COLO829 (cell line): Measurements from ENCODE around the gene VPS9D1.
"Not testable (repeated sequence)": the region's sequence is repeated elsewhere in the genome, so short reads cannot be mapped to it uniquely, and the experiment has no call there.

ENCODE experiments used
- DNase-seq: peaks from one replicate; pipeline ENCODE4 v3.0.0; 2012; ENCODE audit warnings: low spot score

The VPS9D1 gene

DNA sequence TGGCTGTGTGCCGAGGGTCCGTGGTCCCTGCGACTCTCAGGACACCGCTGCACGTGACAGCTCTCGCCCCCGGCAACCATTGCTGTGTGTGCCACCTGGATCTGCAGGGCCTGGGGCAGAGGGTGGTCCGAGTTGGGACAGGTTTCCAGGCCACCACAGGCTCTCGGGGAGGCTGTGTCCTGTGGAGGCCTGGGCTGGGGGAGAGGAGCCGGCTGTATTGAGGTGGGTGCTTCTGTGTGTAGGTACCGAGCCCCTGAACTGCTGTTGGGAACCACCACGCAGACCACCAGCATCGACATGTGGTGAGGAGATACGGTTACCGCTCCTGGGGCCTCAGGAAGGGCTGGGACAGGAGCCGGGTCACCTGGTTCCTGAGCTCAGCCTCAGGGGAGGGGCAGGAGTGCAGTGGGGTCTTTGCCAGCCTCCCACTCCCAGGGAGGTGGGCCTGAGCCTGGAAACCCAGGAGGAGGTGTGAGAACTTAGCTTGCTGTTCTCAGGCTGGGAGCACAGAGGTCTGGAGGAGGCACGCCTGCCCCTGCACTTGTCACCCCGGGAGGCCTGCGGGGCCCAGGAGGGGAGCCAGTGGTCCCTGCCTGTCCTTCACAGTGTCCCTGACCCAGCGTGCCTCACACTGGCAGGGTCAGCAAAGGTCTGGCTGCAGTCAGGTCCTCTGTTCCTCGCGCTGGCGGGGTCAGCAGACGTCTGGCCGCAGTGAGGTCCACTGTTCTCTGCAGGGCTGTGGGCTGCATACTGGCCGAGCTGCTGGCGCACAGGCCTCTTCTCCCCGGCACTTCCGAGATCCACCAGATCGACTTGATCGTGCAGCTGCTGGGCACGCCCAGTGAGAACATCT lies 26.5 kb downstream of the VPS9D1 start:
- DNase-seq: no peak

DNA sequence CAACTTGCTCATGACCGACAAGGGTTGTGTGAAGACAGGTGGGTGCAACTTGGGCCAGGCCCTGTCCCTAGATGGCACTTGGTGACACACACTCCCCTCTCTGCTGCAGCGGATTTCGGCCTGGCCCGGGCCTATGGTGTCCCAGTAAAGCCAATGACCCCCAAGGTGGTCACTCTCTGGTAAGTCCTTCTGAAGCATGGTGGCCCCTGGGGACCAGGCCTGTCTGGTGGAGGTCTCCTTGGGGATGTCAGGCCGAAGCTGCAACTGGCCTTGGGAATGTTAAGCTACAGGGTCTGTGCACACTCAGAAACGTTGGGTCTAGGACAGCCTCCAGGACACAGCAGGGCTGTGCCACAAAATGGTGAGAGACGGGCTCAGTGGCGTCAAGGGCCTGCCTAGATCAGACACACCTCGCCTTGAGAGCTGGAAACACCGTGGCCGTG lies 27.4 kb downstream of the VPS9D1 start:
- no peak for DNase-seq

- no peak for DNase-seq
These were observed 28.6 kb downstream of the VPS9D1 start for GRCh38 chr16:89691986-89692569.

DNA sequence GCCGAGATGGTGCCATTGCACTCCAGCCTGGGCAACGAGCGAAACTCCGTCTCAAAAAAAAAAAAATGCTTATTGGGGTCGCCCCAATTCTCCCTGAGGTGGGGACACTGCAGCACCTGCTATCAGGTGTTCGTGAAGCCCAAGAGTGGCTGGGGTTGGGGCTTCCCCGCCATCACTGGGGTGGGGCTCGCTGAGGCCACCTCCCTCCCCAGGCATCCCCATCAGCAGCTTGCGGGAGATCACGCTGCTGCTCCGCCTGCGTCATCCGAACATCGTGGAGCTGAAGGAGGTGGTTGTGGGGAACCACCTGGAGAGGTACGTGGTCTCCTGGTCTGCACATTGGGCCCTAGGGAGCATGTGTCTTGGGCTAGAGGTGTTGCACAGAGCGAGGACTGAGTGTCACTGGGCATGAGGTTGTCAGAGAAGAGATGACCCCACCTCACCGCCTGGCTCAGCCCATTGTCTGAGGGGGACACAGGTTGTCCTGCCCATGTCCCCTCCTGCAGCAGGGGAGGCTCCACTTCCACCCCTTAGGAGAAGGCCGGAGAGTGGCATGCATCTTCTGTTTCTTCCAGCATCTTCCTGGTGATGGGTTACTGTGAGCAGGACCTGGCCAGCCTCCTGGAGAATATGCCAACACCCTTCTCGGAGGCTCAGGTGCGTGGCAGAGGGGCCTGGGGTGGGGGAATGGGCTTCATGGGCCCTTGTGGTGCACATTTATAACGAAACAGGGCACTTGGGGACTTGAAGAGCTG lies 29.3 kb downstream of the VPS9D1 start:
- DNase-seq: no peak

DNA sequence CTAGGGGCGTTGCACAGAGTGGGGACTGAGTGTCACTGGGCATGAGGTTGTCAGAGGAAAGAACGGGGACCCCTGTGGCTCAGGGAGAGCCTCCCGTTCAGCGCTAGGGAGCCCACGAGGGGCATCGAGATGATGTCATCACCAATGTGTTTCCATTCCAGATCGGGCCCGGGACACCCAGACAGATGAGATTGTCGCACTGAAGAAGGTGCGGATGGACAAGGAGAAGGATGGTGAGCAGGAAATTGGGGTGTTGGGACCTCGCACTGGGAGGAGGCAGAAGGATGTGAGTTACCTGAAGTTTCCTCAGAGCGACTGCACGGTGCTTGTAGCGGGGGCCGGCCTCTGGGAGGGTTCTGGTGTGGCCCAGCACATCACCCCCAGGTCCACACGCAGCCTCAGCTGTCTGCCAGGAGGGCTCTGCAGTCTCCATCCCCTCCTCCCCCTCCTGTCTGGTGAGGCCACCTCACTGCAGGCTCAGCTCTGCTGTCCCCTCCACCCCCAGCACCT lies 30.3 kb downstream of the VPS9D1 start:
- no peak for DNase-seq

DNA sequence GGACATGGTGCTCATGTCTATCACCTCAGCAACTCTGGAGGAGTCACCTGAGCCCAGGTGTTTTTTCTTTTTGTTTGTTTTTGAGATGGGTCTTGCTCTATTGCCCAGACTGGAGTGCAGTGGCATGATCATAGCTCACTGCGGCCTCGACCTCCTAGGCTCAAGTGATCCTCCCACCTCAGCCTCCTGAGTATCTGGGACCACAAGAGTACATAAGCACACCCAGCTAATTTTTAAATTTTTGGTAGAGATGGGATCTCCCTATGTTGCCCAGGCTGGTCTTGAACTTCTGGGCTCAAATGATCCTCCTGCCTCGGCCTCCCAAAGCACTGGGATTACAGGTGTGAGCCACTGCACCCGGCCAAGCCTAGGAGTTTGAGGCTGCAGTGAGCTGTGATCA lies 31.1 kb downstream of the VPS9D1 start:
- not testable (repeated sequence) for DNase-seq

- DNase-seq: no peak
These were observed 31.6 kb downstream of the VPS9D1 start for GRCh38 chr16:89689142-89689541.

- no peak for DNase-seq
These were observed 32.3 kb downstream of the VPS9D1 start for GRCh38 chr16:89688395-89688794.

- DNase-seq: no peak
These were observed 33.4 kb downstream of the VPS9D1 start for GRCh38 chr16:89687092-89687940.

DNA sequence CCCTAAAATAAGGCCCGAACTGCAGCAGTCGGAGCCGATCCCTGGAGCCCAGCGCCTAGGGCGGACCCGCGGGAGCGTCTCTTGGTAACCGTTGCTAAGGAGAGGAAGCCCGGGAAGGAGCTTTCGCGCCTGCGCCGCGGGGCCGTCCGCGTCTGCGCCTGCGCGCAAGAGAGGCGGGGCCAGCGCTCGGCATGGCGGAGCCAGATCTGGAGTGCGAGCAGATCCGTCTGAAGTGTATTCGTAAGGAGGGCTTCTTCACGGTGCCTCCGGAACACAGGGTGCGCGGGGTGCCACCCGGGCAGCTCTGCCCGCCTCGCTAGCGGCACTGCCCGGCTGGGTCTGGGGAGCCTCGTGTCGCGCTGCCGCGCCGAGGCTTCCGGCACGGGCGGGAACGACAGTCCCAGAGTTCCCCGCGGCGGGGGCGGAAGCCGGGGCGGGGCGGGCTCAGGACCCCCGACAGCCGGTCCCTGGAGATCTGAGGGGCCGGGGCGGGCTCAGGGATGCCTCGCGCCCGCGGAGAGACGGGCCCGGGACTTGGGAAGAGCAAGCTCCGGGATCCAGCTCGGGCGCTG lies 34.1 kb downstream of the VPS9D1 start, which contains the start of gene CDK10:
TSS of gene CDK10 (plus strand) at position 170 of the 572 bp plus-strand sequence. CDS start at position 192, 22 bp downstream.
- peak; percentile 89 for DNase-seq

DNA sequence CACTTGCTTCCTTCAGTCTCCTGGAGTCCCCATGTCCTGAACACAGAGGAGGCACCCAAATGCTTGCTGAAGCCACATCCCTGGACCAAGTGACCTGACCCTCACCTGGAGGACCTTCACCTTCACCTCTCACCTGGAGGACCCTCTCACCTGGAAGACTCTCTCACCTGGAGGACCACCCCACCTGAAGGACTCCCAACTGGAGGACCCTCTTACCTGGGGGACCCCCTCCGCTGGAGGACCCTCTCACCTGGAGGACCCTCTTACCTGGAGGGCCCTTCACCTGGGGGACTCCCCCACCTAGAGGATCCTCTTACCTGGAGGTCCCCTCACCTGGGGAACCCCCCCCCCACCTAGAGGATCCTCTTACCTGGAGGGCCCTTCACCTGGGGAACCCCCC lies 34.8 kb downstream of the VPS9D1 start:
- no peak for DNase-seq

GRCh38 chr16:89678258-89678657 lies 42.4 kb downstream of the VPS9D1 start:
- no peak for DNase-seq

DNA sequence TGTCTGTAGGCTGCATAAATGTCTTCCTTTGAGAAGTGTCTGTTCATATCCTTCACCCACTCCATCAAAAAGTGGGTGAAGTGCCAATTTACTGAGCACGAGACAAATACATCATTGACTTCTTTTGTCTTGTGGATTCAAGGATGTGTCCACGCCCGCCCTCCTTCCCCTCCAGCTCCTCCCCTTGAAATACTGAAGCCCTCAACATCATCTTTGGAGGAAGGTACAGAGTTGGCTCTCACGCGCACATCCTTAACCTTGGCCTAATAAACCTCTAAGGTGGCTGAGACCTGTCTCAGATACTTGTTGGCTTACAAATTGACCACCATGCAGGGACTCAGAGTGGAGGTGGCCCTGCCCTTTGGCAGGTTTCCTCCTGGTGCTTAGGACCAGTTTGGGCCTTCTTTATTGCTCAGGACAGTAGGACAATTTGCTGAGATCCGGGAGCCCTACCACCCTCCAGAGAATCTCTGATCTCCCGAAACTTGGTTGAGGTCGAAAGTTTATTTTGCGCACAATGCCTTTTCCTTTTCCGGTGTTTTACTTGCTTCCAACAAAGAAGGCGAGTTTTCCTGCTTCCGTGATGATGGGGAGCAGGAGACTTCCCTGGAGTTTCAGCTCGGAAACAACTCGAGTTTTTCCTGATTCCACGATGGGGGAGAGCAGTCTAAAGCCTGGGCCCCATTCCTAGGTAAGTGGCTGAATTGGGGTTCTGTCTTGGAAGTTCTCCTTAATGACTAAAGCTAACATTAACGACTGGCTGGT lies 48.3 kb downstream of the VPS9D1 start:
- DNase-seq: no peak

GRCh38 chr16:89671565-89671964 lies 49.1 kb downstream of the VPS9D1 start:
- not testable (repeated sequence) for DNase-seq

DNA sequence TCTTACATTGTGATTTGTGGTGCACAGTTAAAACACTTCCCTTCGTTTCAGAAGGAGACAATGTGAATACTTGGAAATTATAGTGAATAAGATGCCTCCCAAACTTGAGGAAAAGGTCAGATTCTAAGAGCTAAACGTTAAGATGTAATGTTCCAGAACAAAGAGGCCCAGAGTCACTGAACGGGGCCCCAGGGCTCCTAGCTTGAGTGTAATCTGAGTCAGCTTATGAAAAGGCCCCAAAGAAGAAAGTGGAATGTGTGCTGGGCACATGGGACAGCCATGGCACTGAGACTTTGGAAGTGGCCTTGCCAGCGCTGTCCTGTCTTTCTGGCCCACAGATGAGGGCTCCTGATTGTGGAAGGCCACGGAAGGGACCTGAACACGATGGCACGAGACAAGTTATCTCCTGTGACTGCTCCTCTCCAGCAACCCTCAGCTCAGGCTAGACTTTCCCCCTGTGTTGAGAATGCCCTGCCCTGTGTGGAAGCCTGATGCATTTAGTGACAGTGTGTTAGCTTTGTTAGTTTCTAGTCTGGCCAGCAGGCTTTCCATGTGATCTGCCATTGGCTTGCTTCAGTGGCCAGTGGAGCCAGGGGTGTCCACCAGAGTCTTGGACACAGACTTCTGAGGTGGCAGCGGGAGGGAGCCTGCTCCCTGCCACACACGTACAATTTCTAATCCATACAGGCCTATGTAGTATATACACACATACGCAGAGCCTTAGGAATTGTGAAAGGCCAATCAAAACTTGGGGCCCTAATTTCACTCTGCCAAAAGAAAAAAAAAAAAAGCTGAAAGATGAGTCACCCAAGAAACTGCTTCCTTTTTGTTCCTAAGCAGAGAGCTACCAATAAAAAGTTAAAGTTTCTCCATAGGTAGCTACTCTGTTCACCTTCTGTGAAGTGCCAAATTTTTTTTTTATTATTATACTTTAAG lies 49.9 kb downstream of the VPS9D1 start:
- DNase-seq: no peak

GRCh38 chr16:89669755-89670154 lies 50.9 kb downstream of the VPS9D1 start:
- no peak for DNase-seq

DNA sequence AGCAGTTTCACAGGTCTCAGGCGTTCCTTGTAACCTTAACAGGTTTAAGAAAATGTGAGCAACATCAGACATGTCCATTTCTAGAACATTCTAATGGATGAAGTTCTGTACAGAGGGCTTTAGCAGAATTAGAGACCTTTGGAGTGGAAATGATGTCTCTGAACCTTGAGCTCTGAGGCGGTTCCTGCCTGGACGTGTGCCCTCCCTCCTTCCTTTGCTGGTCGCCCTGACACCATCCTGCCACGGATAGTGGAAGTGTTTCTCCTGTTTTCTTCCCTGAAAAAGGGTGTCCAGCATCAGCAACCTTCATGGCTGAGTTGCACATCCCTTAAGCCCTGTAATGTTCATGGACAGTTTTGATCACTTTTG lies 51.9 kb downstream of the VPS9D1 start:
- DNase-seq: no peak

DNA sequence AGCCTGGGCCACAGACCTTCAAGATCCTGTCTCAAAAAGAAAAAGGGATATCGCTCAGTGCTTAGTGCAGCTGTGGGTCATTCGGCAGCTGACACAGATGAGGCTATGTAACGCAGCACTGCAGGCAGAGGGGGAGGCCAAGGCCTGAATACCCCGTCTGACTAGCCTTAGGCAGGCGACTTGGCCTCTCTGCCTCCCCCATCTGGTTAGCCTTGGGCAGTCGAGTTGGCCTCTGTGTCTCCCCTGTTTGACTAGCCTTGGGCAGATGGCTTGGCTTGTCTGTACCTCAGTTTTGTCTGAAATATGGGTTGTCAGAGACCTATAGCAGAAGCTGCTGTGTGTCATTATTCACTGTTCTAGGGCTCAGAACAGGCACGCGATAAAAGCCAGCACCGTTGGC lies 53.1 kb downstream of the VPS9D1 start:
- no peak for DNase-seq

- not testable (repeated sequence) for DNase-seq
These were observed 53.7 kb downstream of the VPS9D1 start for GRCh38 chr16:89667000-89667399.
